Daoy (cell line): Measurements from ENCODE around the gene PLEKHA1. TPM values are rescaled to one million over a fixed set of nuclear protein-coding genes. Genes with fewer than 3 reads are reported as not detected.
A peak's percentile ranks its signal among the peaks of the same experiment; 100 is the strongest.

Experiments
- DNase-seq: peaks from one replicate; pipeline ENCODE4 v3.0.0-alpha.2; 2015; ENCODE audit warnings: low read depth
- total RNA-seq: library from RNA; depleted of rRNA; stranded (reverse); fragments of >200 nt; shearing (Covaris generic); gene quantifications from 2 replicates; pipeline ENCODE4 v1.2.3, GENCODE V29; 2014

Gene PLEKHA1
- total RNA-seq, 1 experiment from 2014 or later: 10.7 TPM

DNA sequence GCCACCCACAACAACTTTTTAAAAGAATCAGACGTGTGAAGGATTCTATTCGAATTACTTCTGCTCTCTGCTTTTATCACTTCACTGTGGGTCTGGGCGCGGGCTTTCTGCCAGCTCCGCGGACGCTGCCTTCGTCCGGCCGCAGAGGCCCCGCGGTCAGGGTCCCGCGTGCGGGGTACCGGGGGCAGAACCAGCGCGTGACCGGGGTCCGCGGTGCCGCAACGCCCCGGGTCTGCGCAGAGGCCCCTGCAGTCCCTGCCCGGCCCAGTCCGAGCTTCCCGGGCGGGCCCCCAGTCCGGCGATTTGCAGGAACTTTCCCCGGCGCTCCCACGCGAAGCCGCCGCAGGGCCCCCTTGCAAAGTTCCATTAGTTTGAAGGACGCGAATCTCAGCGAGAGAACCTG is 86.4 kb downstream of the PLEKHA1 start:
- no peak for DNase-seq

DNA sequence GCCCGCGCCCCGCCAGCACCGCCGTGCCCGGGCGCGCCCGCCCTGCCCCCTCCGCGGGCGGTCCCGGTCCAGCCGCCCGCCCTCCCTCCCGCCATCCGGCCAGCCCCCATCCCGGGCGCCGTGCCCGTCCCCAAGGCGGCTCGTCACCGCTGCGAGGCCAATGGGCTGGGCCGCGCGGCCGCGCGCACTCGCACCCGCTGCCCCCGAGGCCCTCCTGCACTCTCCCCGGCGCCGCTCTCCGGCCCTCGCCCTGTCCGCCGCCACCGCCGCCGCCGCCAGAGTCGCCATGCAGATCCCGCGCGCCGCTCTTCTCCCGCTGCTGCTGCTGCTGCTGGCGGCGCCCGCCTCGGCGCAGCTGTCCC is 86.8 kb downstream of the PLEKHA1 start, which contains the start of gene HTRA1:
HTRA1 (plus strand) TSS at position 187 of the 362 bp plus-strand sequence; CDS start at position 287, 100 bp downstream.
- peak; percentile 74 for DNase-seq

DNA sequence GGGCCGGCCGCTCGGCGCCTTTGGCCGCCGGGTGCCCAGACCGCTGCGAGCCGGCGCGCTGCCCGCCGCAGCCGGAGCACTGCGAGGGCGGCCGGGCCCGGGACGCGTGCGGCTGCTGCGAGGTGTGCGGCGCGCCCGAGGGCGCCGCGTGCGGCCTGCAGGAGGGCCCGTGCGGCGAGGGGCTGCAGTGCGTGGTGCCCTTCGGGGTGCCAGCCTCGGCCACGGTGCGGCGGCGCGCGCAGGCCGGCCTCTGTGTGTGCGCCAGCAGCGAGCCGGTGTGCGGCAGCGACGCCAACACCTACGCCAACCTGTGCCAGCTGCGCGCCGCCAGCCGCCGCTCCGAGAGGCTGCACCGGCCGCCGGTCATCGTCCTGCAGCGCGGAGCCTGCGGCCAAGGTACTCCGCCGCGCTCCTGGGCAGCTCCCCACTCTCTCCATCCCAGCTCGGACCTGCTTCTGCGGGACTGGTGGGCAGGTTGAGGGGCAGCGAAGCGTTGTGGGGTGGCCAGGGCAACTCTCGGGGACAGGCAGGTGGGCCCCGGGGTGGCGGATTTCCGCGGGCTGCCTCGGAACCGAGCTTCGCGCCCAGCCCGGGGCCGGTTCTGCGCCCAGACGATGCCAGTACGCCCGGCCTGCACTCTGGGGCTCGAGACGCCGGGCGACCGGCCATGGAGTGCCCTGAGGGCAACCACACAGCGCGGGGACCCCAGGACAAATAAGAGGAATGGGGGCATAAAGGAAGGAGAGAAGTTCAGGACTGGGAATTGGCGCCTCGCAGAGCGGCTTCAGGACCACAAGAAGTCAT is 87.4 kb downstream of the PLEKHA1 start:
- DNase-seq: peak; percentile 34

DNA sequence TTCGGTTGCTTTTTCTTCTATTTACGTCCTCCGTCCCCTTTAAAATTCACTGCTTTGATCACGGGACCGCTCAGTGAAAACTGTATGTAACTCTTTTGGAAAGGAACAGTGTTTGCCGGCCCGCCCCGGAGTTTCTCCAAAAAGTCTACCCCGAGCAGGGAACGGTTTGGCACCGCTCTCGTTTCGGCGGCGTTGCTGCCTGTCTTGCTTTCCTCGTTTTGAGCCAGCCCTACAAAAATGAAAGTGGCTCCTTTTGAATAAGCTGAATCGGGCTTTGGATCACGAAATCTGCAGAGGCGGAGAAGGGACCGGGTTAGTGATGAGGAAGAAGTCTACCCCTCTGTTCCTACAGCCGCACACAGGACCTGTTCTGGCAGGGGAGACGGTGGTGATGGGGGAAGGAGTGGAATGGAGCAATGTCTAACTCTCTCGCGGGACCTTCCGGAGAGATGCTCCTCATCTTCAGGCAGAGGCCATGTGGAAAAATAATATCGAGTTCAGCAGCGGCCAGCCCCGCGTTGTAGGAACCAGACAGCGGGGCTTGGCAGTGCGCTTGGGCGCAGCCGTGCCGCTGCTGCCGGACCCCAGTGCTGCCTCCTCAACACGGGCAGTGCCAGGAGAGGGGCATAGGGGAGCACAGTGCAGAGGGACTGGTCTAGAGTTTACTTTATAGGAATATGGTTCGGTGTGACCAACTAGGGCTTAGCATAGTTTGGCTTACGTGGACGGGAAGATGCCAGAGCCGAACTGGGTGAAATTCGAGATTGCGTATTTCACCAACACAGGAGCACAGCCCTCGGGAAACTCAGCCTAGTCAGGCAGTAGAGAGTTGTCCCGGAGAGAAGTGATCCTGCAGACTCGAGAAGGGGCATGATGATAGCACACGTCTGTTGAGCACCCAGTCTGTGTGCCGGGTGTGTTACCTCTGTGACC is 88.3 kb downstream of the PLEKHA1 start:
- peak; percentile 32 for DNase-seq

DNA sequence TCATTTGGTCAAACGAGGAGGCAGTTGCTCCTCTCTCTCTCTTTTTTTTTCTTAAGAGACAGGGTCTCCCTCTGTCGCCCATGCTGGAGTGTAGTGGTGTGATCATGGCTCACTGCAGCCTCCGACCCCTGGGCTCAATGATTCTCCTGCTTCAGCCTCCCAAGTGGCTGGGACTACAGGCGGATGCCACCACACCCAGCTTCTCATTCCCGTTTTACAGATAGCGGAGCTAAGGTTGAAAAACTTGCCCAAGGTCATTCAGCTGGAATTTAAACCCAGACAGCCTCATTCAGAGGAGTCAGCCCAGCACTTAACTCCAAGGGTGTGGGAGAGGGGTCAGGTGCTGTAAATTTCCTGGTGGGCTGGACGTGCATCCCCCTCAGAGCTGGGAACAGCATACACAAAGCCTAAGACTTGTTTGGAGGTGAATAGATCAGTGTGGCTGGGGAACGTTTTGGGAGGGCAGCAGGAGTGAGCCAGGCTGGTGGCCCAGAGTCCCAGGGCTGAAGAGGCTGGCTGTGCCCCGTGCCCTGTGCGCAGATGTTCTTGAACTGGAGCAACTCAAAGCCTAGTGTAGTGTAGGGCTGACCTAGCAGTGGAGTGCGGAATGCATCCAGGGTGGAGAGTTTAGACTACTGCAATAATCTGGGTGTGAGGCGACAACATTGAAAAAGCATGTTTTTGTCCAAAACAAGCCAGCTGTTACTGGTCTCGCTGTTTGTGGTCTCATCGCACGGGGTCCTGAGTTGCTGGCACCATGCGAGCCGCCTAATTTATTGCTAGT is 89.2 kb downstream of the PLEKHA1 start:
- no peak for DNase-seq

DNA sequence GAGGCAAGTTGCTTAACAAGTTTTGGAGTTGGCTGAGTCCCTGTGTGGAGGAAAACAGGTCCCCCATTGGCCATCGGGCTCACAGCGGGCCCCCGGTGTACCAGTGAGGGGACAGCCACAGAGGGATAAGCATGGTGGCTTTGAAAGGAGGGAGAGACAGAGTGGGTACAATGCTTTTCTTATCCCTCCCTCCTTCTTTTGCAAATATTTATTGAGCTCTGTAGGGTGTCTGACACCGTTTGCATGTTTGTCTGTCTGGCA is 89.7 kb downstream of the PLEKHA1 start:
- DNase-seq: no peak

DNA sequence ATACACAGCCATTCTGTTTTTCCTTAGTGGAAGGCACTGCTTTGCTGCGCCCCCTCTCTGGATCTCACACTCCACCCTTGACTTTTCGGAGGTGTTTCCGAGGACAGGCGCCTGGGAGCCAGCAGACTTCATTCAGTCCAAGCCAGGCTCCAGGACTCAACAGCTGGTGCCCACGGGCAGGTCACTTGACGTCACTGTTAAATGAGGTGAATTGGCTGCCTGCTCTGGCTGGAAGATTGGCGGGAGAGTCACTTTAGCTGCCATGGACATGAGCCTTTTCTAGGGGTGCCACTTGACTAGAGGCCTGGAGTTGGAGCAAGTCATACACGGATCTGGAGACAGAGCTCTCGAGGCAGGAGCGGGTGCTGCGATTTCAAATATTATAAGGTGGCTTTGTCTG is 90.1 kb downstream of the PLEKHA1 start:
- no peak for DNase-seq

DNA sequence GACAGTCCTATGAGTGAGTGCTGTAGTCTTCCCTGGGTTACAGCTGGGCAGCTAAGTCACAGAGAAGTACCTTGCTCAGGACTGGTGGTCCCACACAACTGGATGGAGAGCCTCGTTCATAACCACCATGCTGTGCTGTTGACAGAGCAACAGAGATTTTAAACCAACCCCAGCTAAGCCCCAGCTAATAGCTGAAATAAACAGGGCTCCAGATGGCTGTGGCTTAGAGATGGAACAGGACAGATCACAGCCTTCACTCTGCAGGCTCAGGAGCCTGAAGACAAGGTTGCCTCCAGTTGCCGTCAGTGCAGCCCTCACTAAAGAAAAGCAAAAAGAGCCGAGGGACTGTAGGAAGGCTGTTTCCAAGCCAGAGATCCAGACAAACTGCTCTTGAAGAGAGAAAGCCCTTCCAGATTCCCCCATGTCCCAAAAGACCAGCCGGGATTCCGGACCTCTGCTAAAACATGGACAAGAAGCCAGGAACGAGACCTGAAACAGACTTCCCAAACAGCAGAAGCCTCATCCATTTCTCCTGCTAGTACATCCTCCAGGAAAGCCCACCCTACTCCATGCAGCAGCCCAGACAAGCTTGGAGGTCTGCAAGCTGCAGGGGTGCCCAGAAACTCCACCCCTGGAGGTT is 91.0 kb downstream of the PLEKHA1 start:
- no peak for DNase-seq

DNA sequence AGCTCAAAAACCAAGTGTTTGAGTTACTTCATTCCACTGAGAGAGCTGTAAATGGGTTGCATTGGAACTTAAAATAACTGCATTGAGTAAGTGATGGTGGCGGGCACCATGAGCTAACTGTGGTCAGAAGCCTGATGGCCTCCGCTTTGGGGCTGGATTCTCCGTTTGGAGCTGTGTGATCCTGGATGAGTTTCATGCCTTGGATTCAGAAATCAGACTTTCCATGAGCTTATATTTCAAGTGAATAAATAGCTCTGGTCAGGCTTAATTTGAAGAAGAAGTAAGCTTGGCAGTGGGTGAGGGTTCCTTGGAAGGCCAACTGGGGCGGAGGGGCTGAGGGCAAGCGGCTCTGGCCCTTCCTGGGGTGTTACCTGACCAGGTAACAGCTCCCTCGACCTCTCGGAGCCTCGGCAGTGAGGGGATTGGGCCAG is 92.5 kb downstream of the PLEKHA1 start:
- DNase-seq: no peak

DNA sequence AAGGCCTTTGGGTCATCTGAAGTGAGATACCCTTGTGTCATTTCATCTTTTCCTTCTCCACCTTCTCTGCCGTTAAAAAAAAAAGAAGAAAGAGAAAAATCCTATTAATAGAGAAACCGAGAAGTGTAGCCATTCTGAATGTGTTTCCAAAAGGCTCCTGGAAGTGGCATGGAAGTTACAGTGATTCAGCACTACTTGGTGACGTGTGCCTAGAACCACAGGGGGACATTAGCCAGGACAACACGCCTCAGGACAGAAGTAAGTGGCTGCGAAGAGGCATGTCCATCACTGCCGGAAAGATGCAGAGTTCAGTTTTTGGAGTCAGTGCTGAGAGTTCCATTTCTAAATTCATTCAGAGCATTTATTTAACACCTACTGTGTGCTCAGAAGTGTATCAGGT is 93.2 kb downstream of the PLEKHA1 start:
- DNase-seq: no peak

DNA sequence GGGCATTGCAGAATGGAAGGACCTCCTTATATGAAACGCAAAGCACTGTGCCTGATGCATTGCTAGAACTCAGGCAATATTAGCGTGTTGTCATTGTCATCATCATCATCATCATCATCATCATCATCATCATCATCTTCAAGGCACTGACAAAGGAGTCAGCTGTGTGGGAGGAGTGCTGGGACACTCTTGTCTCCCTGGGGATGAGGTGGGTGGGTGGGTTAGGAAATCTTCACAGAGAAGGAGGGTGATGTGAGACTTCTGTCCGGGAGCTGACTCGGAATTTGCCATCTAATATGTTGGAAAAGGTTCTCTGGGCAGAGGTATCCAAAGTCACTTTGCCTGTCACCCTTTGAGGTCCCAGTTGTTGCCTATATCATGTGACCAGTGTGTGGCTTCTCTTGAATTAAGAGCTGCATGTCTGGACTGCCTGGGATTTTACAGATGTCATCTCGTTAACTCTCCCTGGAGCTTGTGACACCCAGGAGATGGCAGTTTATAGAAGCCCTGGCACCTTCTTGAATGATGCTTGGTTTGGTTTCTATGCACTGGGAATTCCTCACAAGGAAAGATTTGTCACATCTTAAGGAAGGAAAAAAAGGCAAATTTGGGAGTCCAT is 93.9 kb downstream of the PLEKHA1 start:
- DNase-seq: no peak

DNA sequence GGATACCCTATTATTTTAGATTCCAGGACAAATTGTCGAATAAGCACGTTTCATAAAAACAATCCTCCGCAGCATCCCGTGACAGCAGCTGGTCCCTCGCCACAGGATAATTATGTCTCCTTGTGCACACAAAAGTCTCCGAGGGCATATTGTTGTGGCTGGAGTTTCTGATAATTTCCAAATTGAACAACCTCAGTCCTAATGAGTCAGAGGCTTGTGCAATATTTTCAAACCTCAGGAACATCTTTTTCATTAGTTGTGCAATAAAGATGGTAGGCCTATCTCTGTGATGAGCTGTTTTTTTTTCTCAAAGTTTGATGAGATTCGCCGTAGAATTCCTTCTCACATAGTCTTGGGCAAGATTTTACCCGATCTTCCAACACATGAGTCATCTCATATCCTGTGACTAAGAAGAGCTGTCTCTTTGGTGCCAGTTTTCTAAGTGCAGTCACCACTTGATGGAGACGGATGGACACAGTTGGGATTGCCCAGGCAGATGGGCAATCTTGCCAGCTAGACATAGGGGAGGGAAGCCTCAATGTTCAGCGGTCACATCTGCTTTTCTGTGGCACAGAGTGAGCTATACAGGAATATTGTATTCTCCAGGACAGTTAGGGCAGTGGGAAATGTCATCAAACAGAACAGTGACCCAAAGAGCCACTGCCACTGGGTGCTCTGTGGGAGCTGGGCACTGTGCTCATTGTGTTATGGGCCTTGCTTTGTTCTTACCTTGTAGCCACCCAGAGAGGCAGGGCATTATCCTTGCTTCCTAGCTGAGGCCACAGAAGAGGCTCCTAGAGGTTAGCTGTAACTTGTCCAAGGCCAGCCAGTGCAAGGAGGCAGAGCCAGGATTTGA is 94.6 kb downstream of the PLEKHA1 start:
- peak; percentile 82 for DNase-seq

DNA sequence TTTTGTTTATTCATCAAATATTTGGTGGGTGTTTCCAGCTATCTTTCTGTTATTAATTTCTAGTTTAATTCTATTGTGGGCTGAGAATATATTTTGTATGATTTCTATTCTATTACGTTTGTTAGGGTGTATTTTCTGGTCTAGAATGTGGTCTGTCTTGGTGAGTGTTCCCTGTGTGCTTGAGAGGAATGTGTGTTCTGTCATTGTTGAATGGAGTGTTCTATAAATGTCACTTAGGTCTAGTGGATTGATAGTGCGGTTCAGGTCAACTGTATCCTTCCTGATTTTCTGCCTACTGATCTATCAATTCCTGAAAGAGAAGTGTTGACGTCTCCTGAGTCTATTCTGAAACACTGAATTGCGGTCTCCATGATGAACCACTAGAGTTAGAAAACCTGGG is 95.3 kb downstream of the PLEKHA1 start:
- DNase-seq: no peak

DNA sequence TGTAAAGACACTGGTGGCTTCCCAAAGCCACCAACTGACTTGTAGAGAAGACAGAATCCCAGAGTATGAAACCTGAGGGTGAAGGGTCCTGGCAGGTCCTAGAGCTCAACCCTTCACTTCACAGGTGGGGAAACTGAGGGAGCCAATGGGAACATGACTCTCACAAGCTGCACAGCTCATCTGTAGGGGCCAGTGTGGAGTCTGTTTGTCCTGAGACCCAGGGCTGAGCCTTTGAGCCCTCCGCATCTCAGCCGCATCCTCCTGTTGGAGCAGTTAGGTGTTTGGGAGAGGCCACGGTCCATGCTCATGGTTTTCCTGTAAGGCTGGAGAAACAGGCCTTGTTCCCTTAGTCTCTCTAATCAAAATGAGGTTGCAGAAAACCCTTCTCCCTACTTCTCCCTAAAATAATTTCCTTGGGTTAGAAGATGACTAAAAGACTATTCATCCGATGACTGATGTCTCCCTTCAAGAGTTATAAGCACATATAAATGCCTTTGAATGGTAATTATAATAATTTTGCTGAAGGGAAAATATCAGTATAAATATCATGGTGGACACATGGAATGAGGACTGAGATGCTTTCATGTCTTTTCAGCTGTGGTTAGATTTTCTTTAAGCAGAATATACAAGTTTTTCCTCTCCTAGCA is 97.1 kb downstream of the PLEKHA1 start:
- no peak for DNase-seq

DNA sequence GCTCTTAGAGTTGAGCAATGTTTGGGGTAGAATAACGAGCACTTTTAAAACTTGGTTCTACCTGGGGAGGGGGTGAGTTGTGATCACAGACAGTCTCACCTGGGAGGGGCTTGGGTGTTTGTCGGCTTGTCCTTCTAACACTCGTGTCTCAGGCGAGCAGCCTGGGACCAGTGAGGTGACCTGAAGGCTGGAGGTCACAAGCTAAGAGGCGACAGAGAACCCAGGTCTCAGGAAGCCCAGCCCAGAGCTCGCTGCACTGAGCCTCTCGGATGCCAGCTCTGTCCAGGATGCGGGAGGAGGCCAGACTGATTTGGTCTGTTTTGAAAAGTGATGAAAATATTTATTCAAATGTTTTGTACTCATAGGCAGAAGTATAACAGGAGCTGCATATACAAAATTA is 98.6 kb downstream of the PLEKHA1 start:
- DNase-seq: no peak

DNA sequence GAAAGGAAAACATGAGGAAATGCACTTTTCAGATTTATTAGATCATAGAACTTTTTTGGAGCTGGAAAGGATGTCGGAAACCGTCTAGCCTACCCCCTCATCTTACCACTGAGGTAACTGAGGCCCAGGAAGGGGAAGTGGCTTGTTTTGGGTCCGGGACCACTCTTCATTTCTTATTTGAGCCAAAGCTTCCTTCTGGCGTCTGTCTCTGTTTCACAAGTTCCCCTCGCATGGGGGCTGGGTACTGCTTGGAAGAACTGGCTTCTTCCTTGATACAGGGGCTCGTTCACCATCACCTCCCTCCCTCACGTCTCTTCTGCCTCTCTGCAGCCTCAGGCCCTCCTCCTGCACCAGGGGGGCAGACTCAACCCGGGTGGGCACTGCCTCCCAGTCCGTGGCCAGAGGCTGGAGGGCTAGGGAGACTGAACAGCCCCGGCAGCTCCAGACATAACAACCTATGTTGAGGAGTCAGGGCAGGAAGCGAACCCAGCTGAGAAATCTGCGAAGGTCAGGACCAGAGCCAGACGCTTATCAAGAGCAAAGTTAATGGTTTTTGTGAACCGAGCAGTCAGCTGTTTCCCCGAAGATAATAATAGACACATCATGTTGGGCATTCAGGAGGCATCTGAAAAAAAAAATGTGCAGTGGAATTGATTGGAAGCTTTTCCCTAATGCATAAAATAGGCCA is 99.8 kb downstream of the PLEKHA1 start:
- peak; percentile 51 for DNase-seq

DNA sequence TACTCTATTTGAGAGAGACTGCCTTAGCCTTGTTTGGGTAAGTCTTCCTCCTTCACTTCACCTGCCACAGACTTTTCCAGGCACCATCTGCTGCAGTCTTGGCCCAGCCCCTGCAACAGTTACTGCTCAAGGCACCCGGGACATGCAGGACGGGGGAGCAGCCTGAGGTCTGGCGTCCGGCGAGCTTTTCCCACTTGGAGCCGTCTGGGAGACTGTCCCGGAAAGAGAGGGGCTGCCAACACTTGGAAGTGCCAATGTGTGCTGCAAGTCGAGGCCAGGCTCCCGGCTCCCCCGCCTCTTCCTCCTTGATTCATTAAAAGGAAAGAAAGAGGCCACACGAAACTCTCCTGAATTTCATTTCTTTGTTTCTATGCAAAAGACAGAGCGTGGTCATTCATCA is 100.6 kb downstream of the PLEKHA1 start:
- DNase-seq: no peak

DNA sequence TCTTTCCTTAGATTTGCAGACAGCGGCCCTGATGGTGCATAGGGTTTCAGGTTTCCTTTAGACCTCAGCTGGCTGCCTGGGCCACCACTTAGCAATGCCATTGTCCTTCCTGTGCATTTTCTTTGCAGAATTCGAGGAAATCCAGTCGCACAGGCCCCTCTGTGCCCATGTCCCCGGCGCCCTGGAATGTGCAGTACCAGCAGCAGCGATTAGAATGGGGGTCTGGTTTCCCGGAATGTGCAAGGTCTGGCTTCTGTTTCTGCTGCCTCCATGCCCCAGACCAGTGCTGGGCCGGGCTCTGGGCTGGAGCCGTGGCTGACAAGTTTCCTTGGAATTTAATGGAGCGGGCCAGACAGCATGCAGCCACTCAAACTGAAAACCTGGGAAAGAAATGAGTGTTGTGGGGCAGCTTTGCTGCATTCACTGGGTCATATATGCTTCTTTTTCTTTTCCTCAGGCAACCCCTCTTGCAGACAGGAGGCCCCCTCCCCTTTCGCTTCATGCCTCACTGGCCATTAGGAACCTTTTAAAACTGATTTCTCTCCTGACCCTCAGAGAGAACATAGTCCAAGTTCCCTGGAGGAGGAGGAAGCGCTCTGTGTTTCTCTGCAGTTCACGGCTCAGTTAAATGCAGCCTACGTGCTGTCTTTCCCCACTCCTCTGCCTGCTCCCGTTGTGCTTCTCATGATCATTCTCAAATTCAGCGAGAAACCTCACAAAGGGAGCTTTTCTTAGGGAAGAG is 101.3 kb downstream of the PLEKHA1 start:
- no peak for DNase-seq

DNA sequence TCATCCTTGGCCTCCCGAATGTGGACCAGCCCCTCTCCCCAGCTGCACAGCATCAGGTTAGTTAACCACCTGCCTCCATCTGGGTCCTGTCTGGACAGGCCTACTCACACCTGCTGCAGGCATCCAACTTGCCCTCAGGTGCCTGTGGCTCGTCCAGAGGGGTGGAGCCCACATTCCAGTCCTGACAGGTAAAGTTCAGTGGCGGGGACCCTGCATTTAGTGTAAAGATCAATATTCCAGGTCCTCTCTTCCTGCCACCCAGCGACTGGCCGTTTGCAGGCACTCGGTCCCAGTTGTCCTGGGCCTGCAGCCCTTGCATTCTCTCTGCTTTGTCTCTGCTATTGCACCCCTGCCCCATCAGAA is 101.8 kb downstream of the PLEKHA1 start:
- DNase-seq: no peak
